ENCODE results near the gene STK11IP. TPM values are rescaled to one million over a fixed set of nuclear protein-coding genes. Genes with fewer than 3 reads are reported as not detected.

STK11IP gene
- total and polyA plus RNA-seq, 2 of the 13 experiments (the other 11 are each of a cell fraction or from before 2014, with no cell fraction given): 12.8 to 24.0 TPM

- TF ChIP-seq ZNF883 (CRISPR knock-in tag; IDR thresholded peaks at IDR 0.05; ENCODE audit: not compliant biosample characterization) (peak; percentile 75), FOXM1 (CRISPR knock-in tag; IDR thresholded peaks at IDR 0.05) (0 out of 2 replicates have a peak, but pooled peaks have one; percentile 9), TBX3 (IDR thresholded peaks at IDR 0.05; ENCODE audit: borderline replicate concordance) (no peak), ZNF616 (CRISPR knock-in tag; IDR thresholded peaks at IDR 0.05; ENCODE audit: low read depth) (peak; percentile 93), CEBPB (IDR thresholded peaks at IDR 0.05; ENCODE audit: borderline replicate concordance, low read depth, low read length) (no peak), ISL2 (CRISPR knock-in tag; IDR thresholded peaks at IDR 0.05) (peak; percentile 60; the same call in 1 of the 2 replicates), ZNF264 (CRISPR knock-in tag; IDR thresholded peaks at IDR 0.05) (no peak), ETV6 (CRISPR knock-in tag; conservative IDR thresholded peaks at IDR 0.05) (peak; percentile 56; the same call in 1 of the 2 replicates), RARA (CRISPR knock-in tag; IDR thresholded peaks at IDR 0.05) (peak; percentile 9; the same call in 1 of the 2 replicates), DZIP1 (CRISPR knock-in tag; IDR thresholded peaks at IDR 0.05) (peak; percentile 68; the same call in 1 of the 2 replicates), ZSCAN30 (CRISPR knock-in tag; IDR thresholded peaks at IDR 0.05) (no peak), TAF15 (IDR thresholded peaks at IDR 0.05; ENCODE audit: low read depth, low read length, poor library complexity, severe bottlenecking) (no peak), ZNF607 (CRISPR knock-in tag; IDR thresholded peaks at IDR 0.05; ENCODE audit: borderline replicate concordance) (peak; percentile 91), MED8 (CRISPR knock-in tag; IDR thresholded peaks at IDR 0.05; ENCODE audit: insufficient replicate concordance) (peak; percentile 51), PHB2 (IDR thresholded peaks at IDR 0.05; ENCODE audit: partially characterized antibody) (no peak), FOXO4 (CRISPR knock-in tag; conservative IDR thresholded peaks at IDR 0.05) (peak; percentile 93; the same call in 1 of the 2 replicates), ZBTB7B (CRISPR knock-in tag; IDR thresholded peaks at IDR 0.05) (0 out of 2 replicates have a peak, but pooled peaks have one; percentile 33), ZFP41 (CRISPR knock-in tag; IDR thresholded peaks at IDR 0.05; ENCODE audit: borderline replicate concordance) (peak; percentile 80; the same call in 1 of the 2 replicates), DNMT1 (CRISPR knock-in tag; IDR thresholded peaks at IDR 0.05) (peak; percentile 63; the same call in 1 of the 2 replicates), RFX5 (IDR thresholded peaks at IDR 0.05; ENCODE audit: low read depth, low read length) (no peak; the same call in 1 of the 2 replicates), ZSCAN22 (CRISPR knock-in tag; IDR thresholded peaks at IDR 0.05) (no peak), CCAR2 (optimal IDR thresholded peaks at IDR 0.05; ENCODE audit: low read depth, low read length) (no peak), HMG20A (CRISPR knock-in tag; IDR thresholded peaks at IDR 0.05; ENCODE audit: borderline replicate concordance) (no peak), FUBP1 (CRISPR knock-in tag; IDR thresholded peaks at IDR 0.05; ENCODE audit: borderline replicate concordance) (no peak), CCDC6 (CRISPR knock-in tag; IDR thresholded peaks at IDR 0.05) (peak; percentile 78; the same call in 1 of the 2 replicates)
These were observed 45.1 kb upstream of the STK11IP start (continued) for GRCh38 chr2:219552382-219553167.

Measured in HepG2 (cell line).